ENCODE measurements around the gene SLC22A3.

Gene SLC22A3

DNA sequence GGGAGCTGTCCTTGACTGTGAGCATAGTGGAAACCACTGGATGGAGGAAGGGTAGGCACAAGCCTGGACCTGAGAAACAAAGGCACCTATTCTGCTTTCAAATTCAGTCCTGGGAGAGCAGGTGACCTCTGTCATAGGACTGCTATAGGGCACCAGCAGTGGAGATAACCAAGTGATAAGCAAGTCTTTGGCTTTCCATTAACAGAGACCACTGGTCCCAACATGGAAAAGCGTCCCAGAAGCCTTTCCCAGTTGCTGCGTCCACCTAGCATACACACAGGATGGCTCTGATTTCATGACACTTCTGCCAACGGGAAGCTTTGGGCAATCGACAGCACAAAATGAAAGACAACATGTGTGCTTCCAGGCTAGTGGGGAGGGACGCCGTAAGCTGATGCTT lies 8.9 kb downstream of the SLC22A3 start:
- TF ChIP-seq, protein P1, sequence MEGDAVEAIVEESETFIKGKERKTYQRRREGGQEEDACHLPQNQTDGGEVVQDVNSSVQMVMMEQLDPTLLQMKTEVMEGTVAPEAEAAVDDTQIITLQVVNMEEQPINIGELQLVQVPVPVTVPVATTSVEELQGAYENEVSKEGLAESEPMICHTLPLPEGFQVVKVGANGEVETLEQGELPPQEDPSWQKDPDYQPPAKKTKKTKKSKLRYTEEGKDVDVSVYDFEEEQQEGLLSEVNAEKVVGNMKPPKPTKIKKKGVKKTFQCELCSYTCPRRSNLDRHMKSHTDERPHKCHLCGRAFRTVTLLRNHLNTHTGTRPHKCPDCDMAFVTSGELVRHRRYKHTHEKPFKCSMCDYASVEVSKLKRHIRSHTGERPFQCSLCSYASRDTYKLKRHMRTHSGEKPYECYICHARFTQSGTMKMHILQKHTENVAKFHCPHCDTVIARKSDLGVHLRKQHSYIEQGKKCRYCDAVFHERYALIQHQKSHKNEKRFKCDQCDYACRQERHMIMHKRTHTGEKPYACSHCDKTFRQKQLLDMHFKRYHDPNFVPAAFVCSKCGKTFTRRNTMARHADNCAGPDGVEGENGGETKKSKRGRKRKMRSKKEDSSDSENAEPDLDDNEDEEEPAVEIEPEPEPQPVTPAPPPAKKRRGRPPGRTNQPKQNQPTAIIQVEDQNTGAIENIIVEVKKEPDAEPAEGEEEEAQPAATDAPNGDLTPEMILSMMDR (IDR thresholded peaks at IDR 0.05; ENCODE audit: control insufficient read depth, extremely low read depth, insufficient read depth), result no peak
- H3K4me3 ChIP-seq (ENCODE audit: low read depth, low read length), result no peak overlapping the region
- DNase-seq (ENCODE audit: low read depth), result no peak

DNA sequence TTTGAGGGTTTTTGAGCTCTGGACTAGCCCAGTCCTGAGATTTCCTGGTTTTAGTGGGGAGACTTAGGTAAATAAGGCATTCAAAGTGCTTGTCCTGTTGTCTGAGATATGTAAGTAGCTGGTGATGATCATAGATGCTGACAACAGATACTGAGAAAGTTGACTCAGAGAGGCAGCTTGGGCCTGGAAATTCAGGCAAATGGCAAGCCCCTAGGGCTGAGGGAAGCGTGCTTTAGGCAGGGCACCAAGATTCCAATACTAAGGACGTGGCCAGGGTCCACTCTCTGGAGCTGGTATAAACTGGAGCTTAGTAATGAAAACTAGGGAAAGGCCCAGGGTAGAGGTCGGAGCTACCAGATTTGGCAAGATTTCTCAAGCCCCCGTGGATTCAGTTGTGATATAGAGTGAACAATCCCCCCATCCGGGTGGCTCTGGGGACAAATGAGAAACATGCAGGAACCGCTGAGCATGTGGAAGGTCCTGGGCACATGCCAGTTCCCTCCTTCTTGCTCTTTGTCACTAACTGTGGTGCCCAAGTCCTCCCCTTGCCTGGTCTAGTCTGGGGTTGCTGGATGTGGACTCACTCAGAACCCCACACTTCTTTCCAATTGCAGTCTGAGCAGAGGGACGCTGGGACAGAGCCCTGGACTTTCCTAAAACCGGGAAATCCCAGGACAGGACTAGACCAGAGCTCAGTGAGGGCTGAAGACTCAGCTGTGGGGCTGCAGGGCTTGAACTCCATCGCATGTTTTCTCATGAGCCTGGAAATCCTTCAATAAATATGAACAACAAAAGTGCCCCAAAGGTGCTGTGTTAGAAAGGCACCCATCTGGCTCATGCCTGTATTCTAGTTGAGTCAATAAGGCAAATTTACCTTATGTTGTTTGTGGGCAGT lies 10.3 kb downstream of the SLC22A3 start:
- DNase-seq (ENCODE audit: low read depth), result no peak
- H3K4me3 ChIP-seq (ENCODE audit: low read depth, low read length), result no peak overlapping the region
- TF ChIP-seq, protein P1 (IDR thresholded peaks at IDR 0.05; ENCODE audit: control insufficient read depth, extremely low read depth, insufficient read depth), result no peak

DNA sequence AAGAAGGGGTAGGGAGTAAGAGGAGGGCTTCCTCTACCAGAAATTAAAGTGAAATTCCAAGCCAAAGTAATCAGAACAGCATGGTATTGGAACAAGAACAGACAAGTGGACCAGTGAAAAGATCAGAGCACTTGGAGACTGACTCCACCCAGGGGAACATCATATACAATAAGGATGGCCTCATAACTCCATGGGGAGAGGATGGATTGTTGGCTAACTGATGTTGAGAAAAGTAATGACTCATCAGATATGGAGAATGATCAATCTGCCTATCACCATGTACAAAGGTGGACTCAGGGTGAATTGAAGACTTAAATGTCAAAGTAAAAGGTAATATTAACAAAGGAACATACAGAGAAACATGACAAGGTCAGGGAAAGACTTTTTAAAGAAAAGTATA lies 12.8 kb downstream of the SLC22A3 start:
- no peak for DNase-seq (ENCODE audit: low read depth)
- TF ChIP-seq, protein P1 (IDR thresholded peaks at IDR 0.05; ENCODE audit: control insufficient read depth, extremely low read depth, insufficient read depth), result no peak
- no peak overlapping the region for H3K4me3 ChIP-seq (ENCODE audit: low read depth, low read length)

DNA sequence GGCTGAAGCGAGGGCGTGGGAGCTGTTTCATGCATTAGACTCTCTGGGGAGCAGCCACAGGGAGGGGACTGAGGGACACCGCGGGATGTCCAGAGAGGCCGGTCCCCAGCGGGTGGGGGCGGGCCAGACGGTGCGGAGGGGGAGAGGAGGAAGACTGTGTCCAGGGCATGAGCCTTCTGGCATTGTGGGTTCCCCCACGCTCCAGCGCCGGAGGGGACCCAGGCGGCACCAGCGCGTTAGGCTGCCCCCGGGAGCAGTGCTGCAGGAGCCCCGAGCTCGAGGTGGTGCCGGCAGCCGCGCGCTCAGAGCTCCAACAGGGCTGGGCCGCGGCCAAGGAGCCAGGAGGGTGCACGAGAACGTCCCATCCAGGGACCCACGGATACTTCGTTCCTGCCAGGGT lies 14.4 kb downstream of the SLC22A3 start:
- TF ChIP-seq, protein P1 (IDR thresholded peaks at IDR 0.05; ENCODE audit: control insufficient read depth, extremely low read depth, insufficient read depth), result no peak
- no peak overlapping the region for H3K4me3 ChIP-seq (ENCODE audit: low read depth, low read length)
- no peak for DNase-seq (ENCODE audit: low read depth)

DNA sequence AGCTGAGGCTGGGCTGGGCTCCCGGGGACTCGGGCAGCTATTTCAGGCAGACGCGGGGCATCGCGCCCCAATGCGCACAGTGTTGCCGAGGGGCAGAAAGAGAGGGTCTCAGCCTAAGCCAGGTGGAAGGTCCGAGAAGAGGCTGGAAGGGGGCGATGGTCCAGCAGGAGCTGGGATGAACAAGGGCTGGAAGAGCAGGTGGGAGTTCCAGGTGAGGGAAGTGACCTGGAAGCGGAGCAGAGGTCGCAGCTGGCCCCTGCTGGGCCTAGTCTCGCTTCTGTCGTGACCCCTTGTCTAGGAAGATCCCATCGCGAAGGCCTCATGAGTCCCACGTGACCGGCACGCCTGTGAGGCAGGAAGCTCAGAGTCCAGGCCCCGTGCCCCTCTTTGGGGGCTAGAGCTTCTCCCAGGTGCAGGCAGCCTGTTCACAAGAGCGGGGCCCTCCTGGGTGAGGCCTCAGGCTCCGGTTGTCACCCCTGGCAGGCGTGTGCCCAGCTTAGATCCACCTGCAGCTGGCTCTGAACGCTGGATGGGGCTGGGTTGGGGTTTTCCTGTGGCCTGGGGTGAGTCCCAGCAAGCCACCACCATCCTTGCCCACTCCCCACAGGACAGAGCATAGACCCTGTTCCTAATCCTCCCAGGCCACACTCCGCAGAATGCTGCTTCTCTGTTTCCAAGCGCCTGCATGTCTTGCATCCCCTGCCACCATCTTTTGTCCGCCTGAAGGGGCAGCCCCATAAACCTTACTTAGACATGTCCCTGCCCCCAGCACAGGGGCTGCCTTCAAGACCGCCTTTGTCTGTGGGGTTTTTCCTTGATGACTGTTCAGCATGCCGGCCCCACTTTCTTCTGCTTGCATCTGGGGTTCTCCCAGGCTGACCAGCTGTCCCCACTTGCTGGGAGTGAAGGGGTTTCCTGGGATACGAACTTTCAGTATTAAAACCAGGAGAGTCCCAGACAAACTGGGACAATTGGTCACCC lies 15.1 kb downstream of the SLC22A3 start:
- TF ChIP-seq, protein P1 (IDR thresholded peaks at IDR 0.05; ENCODE audit: control insufficient read depth, extremely low read depth, insufficient read depth), result no peak
- no peak for DNase-seq (ENCODE audit: low read depth)
- no peak overlapping the region for H3K4me3 ChIP-seq (ENCODE audit: low read depth, low read length)

DNA sequence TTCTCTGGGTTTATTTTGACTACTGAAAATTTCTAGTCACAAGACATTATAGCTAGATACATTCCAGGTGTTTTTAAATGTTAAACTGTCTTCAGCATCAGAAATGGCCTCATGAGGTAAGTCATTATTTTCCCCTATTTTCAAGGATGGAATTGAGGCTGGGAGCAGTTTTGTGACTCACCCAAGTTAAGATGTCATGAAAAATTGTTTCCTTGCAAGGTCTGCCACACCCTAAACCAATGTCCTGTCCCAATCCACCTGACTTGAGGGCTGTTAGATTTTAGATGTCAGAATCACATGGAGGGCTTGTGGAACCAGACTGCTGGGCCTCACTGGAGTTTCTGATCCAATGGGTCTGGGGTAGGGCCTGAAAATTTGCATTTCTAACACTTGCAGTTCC lies 16.9 kb downstream of the SLC22A3 start:
- TF ChIP-seq, protein P1 (IDR thresholded peaks at IDR 0.05; ENCODE audit: control insufficient read depth, extremely low read depth, insufficient read depth), result no peak
- no peak for DNase-seq (ENCODE audit: low read depth)
- no peak overlapping the region for H3K4me3 ChIP-seq (ENCODE audit: low read depth, low read length)
